ENCODE data around the gene KRT80. TPM values are rescaled to one million over a fixed set of nuclear protein-coding genes. Genes with fewer than 3 reads are reported as not detected.

KRT80 gene
- 4.6 and 80.0 TPM in 2 replicates for total RNA-seq

DNA sequence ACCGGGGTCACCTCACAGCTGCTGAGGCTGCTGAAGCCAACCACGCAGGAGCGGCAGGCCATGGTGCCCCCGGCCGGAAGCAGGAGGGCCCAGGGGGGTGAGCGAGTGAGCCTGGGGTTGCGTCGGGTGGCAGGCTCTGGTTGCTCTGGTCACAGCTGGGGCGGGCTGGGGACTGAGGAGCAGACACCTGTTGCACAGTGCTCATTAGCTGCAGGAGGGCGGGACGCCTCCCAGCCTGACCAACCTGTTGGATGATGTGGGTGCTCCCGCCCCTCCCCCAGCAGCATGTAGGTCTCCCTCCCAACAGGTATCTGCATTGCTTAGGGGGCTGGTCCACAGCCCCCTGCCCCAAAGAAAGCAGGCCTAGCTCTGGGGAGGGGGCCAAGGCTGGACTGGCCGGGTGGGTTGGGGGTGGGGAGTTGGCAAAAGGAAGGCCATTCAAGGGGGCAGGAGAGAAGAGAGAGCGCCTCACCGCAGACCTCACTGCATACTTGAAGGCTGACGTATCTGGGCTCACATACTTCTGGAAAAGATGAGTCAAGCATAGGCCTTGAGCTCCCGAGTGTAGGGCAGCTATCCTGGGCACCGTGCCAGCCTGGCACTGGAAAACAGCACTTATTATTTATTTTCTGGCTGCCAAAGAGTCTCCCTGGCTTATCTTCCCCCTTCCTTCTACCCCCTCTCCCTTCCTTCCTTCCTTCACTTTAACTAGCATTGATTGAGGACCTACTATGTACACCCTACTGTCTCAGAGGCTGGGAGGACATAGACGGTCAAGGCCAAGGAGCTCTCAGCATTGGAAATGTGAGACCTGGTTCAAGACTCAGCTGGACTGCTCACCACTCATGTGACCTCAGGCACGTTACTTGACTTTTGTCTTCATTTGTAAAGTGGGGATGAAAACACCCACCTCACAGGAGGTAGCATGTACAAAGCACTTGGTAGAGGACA, at the start of gene KRT80:
Gene KRT80 (minus strand): TSS at position 174 of the 951 bp plus-strand sequence. CDS start 112 bp downstream, at position 62.

GRCh38 chr12:52232674-52233461, 41.1 kb upstream of the KRT80 start, which contains the start of gene KRT7:
TSS of gene KRT7 (plus strand) at chr12:52233243. CDS start at chr12:52233297, 54 bp downstream.

Other genes starting within 250 kb of the KRT80 start
- gene ACVR1B, start 240.3 kb downstream of the KRT80 start, total RNA-seq: 22.2 and 23.1 TPM in 2 replicates
- gene TAMALIN, start 185.1 kb downstream of the KRT80 start, total RNA-seq: under 0.01 TPM in 1 of 2 replicates, not detected in the other
- gene NR4A1, start 140.6 kb downstream of the KRT80 start, total RNA-seq: 0.28 and 0.68 TPM in 2 replicates
- 84.5 and 144 TPM in 2 replicates for gene ATG101, start 122.0 kb downstream of the KRT80 start, total RNA-seq
- under 0.01 TPM in 1 of 2 replicates, not detected in the other for gene SMIM41, start 112.3 kb downstream of the KRT80 start, total RNA-seq
- gene KRT7, start 41.2 kb upstream of the KRT80 start, total RNA-seq: 655 and 771 TPM in 2 replicates
- gene KRT86, start 82.6 kb upstream of the KRT80 start, total RNA-seq: 0.07 and 1.0 TPM in 2 replicates
- 9.1 and 256 TPM in 2 replicates for gene KRT81, start 99.5 kb upstream of the KRT80 start, total RNA-seq
- not detected in 2 replicates for gene KRT83, start 129.4 kb upstream of the KRT80 start, total RNA-seq
- not detected in 2 replicates for gene KRT85, start 175.5 kb upstream of the KRT80 start, total RNA-seq
- gene KRT84, start 193.6 kb upstream of the KRT80 start, total RNA-seq: 0.07 TPM in 1 of 2 replicates, not detected in the other
- gene KRT82, start 214.3 kb upstream of the KRT80 start, total RNA-seq: not detected in 2 replicates
- gene KRT75, start 242.4 kb upstream of the KRT80 start, total RNA-seq: 0.78 and 5.1 TPM in 2 replicates